ENCODE results near the gene HP1BP3. TPM values are rescaled to one million over a fixed set of nuclear protein-coding genes. Genes with fewer than 3 reads are reported as not detected.

Gene HP1BP3
- polyA plus RNA-seq, 3 donors: 51.6 to 108 (median 70.0) TPM

DNA sequence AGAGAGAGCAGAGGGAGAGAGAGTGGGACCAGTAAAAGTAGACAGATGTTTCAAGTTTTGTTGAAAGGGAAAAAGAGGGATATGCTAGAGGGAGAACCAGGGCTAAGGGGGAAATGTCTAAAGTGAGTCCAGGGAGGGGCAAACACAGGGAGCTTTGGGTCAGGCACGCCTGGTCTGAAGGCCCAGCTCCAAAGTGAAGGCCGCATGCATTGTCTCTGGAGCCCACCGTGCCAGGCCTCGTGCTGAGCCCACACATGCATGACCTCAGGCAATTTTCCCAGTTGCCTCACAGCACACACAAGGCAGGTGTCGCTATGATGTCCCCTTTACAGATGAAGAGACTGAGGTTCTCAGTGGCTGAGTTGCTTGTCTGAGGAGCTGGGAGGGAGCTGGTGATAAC is 85.3 kb downstream of the HP1BP3 start:
- 80 to 94% (median 90%) methylated on average over 5 of the region's 5 CpGs for WGBS, 3 donors
- H3K27ac ChIP-seq (ENCODE audit: low read depth, low read length): no peak overlapping the region

DNA sequence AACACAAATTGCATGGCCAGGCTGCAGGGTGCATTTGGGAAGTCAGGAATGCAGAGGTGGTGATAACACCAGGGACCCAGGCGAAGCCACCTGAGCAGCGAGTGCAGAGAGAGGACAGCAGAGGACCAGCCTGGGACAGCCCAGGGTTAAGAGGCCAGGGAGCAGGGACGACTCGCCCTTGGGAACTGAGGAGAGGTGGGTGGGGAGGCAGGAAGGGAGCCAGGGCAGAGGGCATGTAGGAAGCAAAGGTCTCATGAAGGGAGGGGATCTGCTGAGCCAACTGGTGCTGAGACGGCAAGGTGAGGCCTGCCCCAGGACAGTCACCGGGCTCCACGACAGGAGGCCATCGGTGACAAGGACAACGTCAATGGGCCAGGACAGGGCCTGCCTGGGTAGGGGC is 85.7 kb downstream of the HP1BP3 start:
- 83 to 87% (median 86%) methylated on average over 9 of the region's 9 CpGs for WGBS, 3 donors

DNA sequence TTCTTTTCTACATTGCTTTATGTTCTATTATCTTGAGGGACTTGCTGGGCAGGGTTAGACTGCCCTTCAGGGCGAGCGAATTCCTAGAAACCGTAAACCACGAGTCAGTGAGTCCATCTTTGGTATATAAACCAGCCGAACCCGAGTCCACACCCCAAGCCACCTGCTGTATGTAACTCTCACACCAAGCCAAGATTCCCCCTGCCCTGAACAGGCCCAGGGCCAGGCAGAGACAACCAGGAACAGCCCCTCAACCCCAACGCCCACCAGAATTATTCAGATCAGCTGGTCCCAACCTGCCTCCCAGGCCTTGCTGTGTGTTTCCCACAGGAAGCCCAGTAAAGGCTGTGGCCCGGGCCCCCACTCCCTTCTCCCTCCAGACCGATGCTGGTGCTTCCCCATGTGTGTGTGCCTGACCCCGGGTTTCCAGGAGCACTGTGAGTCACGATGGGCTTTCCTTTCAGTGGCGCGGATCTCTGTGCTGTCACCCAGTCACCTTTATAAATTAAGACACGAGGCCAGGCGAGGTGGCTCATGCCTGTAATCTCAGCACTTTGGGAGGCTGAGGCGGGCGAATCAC is 86.4 kb downstream of the HP1BP3 start:
- no peak overlapping the region for H3K27ac ChIP-seq (ENCODE audit: low read depth, low read length)
- 86 to 90% (median 88%) methylated on average over 17 of the region's 17 CpGs for WGBS, 3 donors

More for the DNA sequence above, 85.7 kb downstream of the HP1BP3 start:
- H3K27ac ChIP-seq (ENCODE audit: low read depth, low read length): no peak overlapping the region

DNA sequence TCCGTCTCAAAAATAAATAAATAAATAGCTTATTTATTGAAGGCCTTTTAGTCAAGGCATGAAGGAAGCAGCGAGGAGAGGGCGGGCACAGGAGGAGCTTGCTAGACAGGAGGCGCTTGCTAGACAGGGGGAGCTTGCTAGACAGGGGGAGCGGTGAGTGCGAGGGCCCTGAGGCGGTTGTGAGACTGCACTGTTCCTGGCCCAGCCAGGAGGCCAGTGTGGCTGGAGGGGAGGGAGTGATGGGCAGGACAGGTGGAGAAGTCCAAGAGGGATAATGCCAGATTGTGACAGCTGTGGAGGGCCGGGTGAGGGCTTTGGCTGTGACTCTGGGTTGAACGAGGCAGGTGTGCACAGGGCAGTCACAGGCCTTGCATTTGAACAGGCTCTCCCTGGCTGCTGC is 87.5 kb downstream of the HP1BP3 start:
- WGBS, 3 donors: 86 to 93% (median 88%) methylated on average over 9 of the region's 9 CpGs
- no peak overlapping the region for H3K27ac ChIP-seq (ENCODE audit: low read depth, low read length)

DNA sequence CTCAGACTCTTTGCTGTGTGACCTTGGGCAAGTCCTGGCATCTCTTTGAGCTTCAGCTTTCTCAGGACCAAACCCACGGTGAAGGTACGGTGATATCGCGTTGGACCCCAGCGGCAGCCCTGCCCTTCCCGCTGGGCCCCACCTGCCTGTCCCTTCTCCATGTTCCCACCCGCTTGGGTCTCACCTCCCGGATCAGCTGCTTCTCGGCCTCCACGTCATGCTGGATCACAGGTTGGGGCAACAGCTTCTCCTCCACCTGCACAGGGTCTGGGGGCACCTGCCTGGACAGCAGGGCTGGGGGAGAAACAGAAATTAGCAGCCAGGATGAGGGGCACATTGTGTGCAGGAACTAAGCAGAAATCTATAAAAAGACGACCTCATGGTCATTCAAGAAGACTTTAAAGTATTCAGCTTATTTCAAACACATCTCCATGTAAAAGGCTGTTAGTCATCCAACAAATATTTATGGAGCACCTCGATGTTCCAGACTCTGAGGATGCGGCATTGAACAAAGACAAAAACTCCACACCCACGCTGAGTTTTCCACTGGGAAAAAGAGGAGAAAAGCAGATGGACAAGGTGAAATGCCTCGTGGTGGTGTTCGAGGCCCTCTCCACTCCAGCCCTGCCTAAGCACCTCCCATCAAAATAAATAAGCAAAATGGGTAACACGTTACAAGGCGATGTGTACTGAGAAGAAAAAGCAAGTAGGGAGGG is 88.8 kb downstream of the HP1BP3 start:
- no peak overlapping the region for H3K27ac ChIP-seq (ENCODE audit: low read depth, low read length)
- 89 to 91% (median 90%) methylated on average over 18 of the region's 18 CpGs for WGBS, 3 donors

DNA sequence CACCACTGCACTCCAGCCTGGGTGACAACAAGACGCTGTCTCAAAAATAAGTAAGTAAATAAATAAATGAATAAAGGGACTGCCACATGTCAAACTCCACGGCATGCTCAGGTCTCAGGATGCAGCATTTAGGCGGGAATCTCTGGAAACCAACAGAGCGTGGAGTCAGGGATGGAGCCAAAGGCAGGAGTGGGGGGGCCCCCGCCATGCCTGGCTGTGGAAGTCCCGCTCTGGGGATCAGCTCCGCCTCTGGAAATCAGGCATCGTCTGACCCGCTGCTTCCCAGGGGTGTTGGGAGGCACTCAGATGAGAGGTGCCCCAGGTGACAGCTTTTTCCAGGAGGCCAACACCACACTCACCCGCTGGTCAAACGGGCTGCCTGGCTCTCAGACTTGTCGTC is 89.5 kb downstream of the HP1BP3 start:
- no peak overlapping the region for H3K27ac ChIP-seq (ENCODE audit: low read depth, low read length)
- WGBS, 3 donors: 74 to 90% (median 86%) methylated on average over 12 of the region's 12 CpGs

DNA sequence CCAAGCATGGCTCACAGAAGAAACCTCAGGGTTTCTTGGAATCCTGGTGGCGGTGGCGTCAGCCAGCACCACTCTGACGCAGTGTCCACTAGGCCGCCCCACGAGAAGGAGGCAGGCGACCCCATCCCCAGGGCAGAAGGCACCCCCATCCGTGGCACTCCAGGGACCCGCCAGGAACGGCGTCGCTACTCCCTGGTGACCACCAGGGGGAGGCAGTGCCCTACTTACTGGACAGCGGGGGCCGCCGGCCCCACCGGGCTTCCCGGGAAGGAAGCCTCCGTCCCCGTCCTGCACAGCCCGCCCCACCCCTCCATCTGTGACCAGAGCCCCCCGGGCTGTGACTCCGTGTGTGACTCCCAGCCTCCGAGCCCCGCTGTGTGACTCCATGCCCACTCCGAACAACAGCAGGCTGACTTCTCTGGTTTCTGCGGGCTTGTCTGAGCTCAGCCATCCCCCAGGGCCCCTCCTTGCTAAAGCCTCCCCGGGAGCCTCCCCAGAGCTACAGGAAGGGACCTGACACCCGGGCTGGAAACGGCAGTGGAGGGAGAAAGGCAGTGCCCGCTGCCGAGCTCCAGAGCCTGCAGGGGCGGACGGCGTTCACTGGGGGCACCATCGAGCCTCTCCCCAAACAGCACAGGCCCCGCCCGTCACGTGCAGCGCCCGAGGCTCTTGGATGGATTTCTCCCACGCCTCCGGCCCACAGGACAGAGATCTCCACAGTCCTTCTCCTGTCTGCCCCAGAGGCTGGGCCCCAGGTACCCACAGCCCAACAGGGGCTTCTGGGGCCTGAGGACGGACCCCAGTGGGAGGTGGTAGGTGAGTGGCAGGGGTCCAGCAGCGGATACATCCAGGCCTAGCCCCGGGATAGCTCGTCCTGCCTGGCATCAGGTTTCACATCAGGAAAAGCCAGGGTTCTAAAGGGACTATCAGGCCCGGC is 90.4 kb downstream of the HP1BP3 start:
- 2 to 3% (median 3%) methylated on average over 40 to 46 of the region's 46 CpGs for WGBS, 3 donors
- no peak overlapping the region for H3K27ac ChIP-seq (ENCODE audit: low read depth, low read length)

DNA sequence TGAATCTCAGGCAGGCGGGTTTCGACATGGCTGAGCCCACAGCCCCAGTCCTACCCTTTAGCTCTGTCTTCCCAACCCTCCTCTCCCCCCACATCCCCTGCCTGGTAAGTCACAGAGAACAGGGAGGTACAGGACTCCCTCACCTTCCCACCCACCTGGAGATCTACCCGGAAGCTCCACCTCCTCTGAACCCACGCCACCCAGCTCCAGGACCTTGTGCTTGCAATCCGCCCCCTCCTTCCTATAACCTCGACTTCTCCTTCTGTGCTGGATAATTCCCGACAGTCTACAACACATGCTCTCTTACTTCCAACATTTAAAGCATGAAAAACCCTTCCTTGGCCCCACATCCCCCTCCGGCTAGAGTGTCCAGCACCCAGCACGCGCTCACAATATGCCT is 91.6 kb downstream of the HP1BP3 start:
- no peak overlapping the region for H3K27ac ChIP-seq (ENCODE audit: low read depth, low read length)
- WGBS, 3 donors: 78 to 84% (median 82%) methylated on average over 10 of the region's 10 CpGs

DNA sequence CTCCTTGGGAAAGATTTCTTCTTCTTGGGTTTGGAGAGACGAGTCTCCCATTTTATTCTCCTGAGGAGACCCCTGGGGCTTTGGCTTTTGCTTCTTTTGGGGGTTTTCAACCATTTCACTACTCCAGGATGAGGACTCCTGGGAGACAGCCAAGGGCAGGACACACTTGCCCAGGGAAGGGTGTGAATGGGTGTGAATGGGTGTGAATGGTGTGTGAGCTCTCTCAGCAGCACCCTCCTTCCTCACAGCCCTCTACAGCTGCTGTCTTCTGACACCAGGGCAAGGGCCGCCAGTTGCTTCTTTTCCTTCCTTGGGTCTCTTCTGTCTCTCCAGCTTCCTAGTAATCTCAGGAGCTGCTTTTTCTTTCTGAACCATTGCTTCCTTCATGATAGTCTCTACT is 93.5 kb downstream of the HP1BP3 start:
- WGBS, 3 donors: 78 to 90% (median 85%) methylated on average over 2 of the region's 2 CpGs
- no peak overlapping the region for H3K27ac ChIP-seq (ENCODE audit: low read depth, low read length)

Other genes starting within 250 kb of the HP1BP3 start
- 1 to 10 TPM in 1 of 3 donors, under 1 TPM in 2; 0.28 to 1.5 (median 0.80) TPM for gene FAM43B, start 234.7 kb downstream of the HP1BP3 start, polyA plus RNA-seq
- 10 to 100 TPM in 1 of 3 donors, 1 to 10 TPM in 1, under 1 TPM in 1; 0.66 to 29.8 (median 9.8) TPM for gene CDA, start 198.2 kb downstream of the HP1BP3 start, polyA plus RNA-seq
- gene PINK1, start 153.8 kb downstream of the HP1BP3 start, polyA plus RNA-seq: 100 to 1,000 TPM in 1 of 3 donors, 10 to 100 TPM in 2; 34.6 to 132 (median 77.5) TPM
- gene DDOST, start 125.9 kb downstream of the HP1BP3 start, polyA plus RNA-seq: 100 to 1,000 TPM in 2 of 3 donors, 10 to 100 TPM in 1; 80.2 to 182 (median 157) TPM
- gene KIF17, start 69.3 kb downstream of the HP1BP3 start, polyA plus RNA-seq: 1 to 10 TPM in 2 of 3 donors, under 1 TPM in 1; 0.89 to 5.4 (median 4.2) TPM
- gene SH2D5, start 54.6 kb downstream of the HP1BP3 start, polyA plus RNA-seq: under 1 TPM in 2 of 3 donors, not detected in 1; 0.03 to 0.39 TPM